SKM-1 treated with dmso at 0.1 percent for 144 hours (cell line): Measurements from ENCODE around the gene RBM44.

ENCODE experiments used
- DNase-seq: peaks from one replicate; lab custom pipeline; 2025; ENCODE audit not compliant: unreplicated experiment; lab: John Stamatoyannopoulos, UW

RBM44 gene

DNA sequence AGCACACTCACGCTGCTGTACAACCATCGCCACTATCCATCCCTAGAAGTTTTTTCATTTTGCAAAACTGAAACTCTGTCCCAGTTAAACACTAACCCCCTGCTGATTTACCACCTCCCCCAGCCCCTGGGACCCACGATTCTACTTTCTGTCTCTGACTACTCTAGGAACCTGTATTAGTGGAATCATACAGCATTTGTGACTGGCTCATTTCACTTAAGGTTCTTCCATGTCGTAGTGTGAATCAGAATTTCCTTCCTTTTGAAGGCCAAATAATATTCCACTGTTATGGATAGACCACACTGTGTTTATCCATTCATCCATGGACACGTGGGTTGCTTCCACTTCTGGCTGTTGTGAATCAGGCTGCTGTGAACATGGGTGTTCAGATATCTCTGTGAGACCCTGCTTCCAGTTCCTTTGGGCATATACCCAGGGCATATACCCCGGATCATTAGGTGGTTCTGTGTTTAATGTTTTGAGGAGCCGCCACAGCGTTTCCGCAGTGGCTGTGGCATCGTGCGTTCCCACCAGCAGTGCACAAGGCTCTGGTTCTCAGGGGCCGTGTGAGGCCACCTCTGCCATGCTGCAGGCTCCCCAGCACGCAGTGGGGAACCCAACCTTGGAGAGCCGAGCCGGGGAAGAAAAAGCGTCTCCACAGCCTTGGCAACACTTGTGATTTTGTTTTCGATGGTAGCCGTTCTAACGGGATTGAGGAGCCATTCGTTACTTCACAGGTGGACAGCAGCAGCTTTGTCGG is 70.9 kb downstream of the RBM44 start:
- DNase-seq: no peak

DNA sequence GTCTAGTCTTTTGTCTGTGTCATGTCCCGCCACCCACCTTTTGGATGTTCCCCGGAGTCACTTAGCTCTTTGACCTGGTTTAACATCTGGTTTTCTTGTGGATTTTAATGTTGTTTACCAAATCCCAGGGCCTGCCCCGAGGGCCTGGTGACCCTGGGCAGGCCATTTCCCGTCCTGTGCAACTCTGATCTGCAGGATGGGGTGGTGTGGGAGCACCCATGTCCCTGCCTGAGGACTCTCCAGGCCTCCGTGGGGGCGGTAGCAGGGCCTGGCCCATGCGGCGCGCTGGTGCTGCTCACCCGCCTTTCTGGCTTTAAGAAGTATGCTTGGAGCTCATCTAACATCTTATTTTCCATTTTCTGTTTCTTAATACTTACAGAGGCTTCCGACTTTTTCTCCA is 71.5 kb downstream of the RBM44 start:
- no peak for DNase-seq

DNA sequence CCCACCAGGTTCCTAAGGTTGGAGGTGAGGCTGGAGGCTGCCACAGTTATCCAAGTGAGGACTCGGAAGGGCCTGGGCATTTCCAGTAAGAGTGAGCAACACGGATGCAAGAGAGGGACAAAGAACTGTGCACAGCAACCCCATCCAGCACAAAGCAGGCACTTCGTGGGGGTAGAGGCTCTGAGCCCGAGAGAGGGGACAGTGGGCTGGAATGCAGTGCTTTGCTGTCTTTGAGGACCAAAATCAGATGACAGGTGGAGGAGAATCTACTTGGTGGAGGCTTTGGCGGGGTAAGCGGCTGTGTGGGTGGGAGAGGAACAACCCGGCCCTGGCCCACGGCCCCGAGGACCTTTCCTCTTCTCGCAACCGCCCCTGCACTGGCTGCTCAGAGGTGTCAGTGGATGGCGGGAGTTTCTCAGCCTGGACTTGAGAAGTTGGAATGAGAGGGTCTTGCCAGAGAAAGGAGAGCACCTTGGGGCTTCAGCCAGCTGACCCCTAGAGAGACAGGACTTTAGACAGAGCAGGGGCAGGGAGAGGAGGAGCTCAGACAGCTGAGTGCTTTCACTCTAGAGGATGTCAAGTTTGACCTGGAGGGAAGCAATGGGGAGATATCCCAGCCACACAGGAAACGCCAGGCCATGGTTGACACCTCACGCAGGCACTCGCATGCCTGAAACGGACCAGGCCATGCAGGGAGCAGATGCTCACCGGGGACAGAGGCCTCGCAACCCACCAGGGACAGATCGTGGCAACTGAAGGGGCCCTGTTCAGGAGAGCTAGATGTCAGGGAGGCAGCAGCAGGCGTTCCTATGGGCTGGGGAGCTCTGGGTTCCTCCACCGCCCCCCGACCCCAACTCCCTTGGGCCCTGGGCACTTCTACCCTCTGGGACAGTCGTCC is 72.4 kb downstream of the RBM44 start:
- DNase-seq: no peak

DNA sequence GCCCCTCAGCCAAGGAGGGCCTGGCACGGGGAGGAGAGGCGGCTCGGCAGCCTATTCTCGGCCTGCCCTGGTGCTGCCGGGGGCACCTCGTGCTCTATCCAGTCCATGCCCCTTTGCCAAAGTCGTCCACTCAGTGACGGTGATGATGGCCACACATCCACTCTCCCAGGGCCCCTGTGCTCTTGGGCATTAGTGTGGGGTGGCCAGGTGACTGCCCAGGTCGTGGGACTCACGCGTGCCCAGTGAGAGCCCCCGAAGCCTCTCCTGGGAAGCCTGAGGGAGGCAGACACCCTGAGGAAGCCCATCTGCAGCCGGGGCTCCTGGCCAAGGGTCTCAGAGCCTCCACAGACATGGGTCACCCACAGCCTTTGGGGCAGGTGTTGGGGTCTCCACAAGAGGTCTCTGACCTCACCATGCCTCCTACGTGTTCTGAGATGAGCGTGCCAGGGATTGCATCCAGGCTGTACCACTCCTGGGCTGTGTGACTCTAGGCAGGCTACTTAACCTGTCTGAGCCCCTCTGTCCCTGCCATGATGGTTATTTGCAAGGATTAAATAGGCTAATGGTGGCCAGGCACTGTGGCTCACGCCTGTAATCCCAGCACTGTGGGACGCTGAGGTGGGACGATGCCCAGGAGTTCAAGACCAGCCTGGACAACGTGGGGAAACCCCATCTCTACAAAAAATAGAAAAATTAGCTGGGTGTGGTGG is 73.8 kb downstream of the RBM44 start:
- no peak for DNase-seq

DNA sequence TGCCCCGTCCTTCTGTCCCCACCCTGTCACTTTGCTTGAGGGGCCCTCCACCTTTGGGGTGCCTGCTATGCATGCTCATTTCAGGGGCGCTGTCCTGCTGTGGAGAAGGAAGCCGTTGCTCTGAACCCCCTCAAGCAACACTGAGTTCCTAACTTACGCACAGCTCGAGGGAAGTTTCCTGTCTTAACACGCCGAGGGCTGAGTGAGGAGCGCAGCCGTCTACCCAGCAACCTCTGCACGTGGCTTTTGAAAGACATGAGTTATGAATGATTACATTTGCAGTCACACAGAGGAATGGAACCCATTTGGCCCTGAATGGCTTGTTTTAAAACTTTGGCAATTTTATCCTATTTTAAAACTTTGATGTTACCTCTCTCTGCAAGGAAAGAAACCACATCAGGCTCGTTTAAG is 74.8 kb downstream of the RBM44 start:
- DNase-seq: no peak

DNA sequence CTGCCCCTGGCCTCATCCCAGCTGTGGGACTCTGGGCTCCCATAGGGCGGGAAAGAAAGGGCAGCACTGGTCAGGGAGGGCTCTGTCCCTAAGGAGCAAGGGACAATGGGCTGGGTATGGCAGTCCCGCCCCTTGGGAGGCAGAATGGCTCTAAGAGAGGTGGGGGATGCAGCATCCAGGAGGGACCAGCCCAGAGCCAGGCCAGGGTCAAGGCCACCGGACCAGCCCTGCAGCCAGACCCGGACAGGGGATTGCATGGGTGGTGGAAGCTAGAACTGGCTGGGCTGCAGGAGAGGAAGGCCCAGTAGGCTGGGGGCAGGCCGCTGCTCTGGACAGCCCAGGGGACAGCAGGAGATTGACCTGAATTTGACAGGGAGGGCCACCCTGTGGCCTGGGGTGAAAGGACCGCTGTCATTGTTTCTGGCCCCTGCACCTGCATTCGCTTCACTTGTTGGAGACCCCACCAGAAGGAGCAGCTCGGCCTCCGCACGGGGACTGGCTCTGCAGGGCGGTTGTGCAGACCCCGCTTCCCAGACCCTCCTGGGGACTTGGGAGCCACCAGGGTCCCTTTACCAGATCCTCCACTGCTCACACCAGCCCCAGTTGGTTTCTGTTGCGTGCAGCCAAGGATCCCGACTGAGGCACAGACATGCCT is 75.4 kb downstream of the RBM44 start:
- DNase-seq: no peak

DNA sequence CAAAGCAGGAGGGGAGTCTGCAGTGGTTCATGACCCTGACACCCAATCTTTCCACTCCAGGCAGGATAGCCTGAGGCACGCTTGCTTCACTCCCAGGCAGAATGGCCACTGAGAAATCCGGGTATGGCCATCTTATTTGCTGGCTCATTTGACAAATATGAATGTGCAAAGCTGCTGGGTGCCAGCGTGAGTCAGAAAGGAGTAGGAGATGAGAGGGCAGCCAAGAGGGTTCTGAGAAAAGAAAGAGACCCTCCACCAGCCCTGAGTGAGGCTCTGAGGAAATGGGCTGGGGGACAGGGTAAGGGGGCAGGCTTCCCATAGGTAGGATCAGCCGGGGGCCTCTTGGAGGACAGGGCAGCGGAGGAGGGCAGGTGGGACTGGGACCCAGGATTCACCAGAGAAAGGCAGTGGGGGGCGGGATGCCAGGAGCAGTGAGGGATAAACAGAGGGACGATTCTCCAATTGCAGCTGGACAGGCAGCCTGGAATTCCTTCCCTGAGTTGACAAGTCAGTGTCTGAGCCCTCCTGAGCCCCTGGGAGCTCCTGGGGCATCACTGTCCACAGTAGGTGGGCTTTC is 76.1 kb downstream of the RBM44 start:
- no peak for DNase-seq

DNA sequence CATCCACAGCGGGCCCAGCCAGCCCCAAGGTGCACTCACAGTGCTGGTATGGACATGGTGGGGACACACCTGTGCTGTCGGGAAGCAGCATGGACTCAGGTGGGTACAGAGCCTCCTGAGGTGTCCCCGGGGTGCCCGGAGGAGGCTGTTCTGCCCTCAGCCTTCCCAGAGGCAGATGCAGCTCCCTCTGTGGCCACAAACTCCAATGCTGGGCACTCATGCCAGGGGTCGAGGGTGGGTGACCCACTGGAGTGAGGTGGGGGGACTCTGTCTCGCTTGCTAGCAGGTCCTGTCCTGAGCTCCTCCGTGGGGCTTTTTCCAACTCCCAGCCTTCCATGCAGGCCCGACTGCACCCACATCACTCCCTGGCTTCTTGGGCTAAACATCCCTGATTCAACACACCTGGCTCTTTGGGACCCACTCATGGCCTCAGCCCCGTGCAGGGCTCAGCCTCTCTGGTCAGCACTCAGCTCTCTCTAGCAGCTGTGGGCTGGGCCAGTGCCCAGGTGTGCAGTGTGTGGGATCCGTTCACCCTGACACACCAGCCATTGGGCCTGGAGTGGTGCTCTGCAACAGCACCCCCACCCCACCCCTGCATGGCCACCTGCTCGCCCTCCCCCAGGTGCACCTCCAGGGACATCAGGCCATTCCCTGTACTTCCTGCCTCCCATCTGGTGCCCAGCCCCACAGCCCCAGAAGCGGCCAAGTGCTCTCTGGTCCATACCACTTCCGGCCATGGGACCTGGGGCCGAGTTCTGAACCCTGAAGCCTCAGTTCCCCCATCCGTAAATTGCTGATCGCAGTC is 76.9 kb downstream of the RBM44 start:
- DNase-seq: no peak

DNA sequence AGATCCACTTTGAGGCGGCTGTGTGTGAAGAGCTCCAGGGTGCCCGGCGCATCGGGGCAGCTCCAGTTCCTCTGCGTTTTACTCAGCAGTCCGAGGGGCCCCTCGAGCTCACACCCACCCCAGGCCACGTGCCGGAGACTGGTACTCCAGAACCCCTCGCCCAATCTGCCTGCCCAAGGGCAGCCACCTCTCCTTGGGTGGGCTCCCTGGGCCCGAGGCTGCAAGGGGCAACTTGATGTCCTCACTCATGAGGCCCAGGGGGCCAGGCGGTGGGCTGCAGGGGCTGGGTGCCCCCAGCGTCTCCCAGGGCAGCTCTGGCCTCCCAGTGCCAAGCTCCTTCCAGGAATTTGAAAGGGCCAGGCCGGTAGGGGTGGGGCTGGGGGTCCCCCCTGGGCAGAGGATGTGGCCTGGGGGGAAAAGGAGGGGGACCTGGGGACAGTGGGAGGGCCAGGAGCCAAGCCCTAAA is 77.5 kb downstream of the RBM44 start:
- no peak for DNase-seq

DNA sequence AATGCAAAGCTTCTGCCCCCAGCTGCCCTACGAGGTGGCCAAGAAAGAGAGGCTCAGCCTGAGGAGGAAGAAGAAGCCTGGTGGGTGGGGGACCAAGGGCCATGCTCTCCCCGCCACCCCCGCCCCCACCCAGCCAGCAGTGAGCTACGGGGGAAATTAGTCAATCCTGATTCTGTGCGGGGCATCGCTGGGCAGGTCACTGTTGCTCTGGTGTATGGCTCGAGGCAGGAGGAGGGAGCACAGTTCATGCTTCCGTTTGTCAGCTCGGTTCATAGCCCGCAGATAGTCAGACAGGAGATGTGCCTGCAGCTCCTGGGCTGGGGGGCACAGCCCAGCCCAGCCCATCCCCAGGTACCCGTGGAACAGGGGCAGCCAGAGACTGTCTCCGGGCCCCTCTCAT is 78.0 kb downstream of the RBM44 start:
- DNase-seq: no peak

DNA sequence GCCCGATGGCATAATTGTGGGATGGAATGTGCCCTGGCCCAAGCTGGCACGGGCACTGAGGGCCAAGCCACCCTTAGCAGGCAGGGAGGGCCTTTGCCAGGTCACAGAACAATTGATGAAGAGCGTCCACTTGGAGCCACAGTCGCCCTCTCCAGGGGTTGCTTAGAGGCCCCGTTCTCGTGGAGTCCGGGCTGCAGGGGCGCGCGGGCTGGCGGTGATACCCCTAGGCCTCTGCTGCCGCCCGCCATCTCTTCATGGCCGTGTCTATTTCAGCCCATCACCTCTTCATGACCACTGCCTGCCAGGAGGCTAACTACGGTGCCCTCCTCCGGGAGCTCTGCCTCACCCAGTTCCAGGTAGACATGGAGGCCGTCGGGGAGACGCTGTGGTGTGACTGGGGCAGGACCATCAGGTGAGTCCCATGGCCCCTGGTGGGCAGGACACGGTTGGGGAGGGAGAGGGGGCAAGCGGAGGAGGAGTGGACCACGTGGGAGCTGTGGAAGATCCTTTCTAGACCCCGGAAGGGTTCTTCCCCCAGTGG is 78.4 kb downstream of the RBM44 start:
- DNase-seq: no peak

DNA sequence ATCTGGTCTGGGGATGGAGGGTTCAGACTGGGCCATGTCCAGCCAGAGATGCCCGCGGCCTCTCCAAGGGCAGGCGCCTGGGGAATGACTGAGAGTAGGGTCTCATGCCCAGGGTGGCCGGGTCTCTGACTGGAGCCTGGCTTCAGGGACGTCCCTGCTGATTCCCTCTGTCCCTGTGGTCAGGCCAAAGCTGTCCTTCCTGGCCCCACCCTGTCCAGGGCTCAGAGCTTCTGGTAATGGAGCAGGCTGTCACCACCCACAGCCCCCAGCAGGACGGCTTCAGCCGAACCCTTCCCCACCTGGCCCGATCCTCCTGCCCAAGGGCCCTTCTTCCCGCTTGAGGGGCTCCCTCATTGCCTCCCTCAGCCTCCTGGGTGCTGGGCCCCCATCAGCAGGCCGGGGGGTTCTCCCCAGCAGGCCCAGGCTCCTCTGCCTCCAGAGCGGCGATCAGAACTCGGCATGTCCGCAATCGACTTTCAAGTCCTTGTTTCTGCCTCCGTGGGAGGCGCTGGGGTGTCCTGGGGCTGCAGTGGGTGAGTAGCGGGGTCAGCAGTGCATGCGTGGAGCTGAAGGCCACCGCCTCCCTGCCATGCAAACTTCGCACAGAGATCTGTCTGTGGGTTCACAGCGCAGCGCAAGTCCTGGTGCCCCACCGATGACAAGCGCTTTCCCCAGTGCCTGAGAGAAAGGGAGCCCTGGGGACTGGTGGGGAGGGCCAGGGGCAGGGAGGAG is 79.2 kb downstream of the RBM44 start:
- no peak for DNase-seq

DNA sequence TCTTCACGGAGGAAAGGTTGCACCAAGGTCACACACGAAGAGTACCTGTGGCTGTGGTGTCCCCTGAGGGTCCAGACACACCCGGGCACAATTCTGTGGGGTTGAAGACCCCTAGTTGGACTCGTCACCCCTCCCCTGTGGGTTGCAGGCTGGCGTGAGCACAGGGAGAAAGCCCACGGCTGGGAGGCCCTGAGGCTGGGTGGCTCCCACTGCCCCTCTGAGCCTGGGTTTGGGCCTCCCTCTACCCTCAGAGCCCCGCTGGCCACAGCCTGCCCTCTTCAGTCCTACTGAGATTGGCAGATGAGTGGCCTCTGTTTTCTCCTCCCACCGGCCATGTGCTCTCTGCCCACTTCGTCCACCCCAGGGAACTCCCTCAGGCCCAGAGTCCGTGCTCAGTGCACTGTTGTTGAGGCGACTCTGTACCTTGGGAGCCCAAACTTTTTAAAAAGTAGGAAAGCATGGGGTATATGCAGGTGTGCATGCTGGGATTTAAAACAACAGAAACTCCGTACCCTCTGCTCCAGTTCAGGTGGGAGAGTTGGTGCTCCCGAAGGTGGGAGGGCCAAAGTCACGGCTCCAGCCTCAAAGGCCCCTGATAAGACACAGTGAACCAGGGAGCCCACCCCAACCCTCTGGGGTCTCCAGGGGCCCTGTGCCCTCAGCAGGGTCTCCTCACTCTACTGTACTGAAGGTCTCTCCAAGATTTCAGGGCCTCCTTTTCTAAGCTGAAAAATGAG is 79.9 kb downstream of the RBM44 start:
- no peak for DNase-seq

DNA sequence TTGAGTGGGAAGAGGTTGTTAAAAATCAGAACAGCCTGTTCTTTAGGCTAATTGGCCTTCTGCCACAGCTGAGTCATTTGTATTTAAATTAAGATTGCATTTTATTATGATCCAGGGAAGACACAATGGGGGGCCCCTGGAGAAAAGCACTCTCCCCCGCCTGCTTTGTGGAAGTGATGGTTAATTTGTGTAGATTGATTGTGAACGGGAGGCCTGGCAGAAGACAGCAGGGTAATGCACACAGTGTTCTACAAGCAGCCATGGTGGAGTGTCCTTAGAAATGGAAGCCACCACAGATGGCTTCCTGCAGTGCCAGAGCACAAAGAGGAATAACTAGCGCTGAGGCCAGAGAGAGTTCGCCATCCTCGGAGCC is 80.5 kb downstream of the RBM44 start:
- no peak for DNase-seq

DNA sequence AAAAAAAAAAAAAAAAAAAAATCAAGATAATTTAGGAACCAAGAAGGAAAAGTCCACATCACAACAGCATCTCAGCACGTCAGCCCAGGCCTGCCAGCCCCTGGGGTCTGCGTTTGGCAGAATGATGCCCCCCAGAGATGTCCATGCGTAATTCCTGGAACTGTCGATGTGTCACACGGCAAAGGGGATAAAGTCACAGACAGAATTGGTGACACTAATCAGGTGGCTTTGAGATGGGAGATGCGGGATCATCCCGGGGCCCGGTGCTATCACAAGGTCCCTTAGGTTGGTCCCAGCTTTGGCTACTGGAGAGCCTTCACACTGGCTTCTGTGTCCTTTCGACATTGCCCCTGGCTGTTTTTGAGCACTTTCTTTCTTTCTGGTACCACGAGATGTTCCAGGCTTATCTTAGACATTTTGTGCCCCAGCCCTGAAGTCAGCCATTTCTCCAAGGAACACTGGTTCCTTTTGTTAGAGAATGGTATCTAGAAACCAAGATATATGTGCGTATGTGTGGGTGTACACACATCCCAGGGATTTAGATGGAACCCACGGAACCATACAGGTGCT is 81.5 kb downstream of the RBM44 start:
- no peak for DNase-seq

DNA sequence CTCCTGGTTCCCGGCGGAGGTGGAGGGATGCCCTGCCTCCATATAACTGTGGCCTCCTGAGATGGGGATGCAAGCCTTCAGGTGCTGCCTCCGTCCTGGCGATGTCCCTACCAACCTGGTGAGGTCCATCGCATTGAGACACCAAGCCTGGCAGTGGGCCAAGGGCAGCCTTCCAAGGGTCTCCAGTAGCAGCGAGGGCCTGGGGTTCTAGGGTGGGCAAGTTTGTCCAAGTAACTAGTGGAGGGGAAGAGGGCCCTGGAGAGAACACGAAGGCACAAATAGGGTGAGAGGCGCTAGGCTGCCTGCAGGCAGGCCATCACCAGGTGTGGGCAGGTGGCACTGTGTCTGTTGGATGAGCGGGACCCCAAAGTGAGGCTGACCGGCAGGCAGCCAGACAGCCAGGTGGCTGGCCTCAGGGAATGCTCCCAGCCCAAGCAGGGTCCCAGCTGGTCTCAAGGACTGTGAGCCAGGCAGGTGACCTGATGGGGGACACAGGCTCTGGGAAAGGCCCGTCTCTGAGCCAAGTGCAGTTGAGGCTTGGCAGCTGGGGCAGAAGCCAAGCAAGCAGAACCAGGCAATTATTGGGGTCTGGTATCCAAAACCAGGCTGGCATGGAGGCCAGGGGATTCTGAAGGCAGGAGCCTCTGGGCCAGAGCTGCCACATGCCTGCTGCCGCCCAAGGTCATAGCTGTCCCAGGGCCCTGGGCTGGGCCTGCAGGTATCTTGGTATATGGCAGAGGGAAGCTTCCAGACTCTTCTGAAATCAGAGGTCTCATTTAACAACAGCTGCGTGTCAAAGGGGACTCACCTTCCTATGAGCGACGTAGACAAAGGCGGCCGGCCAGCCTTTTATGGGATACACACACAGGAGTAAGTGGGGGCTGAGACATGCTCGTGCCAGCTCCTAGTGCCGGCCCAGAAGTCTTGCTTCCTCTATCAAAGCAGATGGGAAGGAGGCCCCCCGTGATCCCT is 84.2 kb downstream of the RBM44 start:
- no peak for DNase-seq

DNA sequence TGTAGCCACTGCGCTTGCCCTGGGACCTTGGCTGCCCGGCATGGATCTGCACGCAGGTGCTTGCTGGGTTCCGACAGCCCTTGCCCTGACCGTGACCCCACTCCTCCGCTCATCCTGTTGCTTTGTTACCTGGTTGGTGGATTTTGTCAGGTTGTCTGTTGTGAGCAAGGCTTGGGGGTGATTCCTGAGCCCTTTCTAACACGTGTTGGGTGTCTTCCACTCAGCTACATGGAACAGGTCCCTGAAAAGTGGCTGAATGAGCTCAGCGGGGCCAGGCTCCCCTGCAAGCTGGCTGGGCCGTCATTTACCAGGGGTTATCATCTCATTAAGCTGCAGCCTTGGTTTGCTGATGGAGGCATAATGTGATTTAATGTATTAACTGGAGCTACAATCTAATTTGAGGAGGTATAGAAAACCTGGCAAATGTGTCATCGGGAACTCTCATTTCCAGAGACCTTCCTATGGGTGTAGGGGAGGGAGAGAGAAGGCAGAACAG is 85.4 kb downstream of the RBM44 start:
- no peak for DNase-seq
